Heart right ventricle (tissue), 16 donors: ENCODE results near the gene LMTK3. TPM values are rescaled to one million over a fixed set of nuclear protein-coding genes. Genes with fewer than 3 reads are reported as not detected.
A peak's percentile ranks its signal among the peaks of the same experiment; 100 is the strongest.

Source experiments
- ATAC-seq, 8 donors: fragments of 200-7000 bp; cut with Tn5 transposase; one replicate each; pipeline ENCODE4 v1.9.1; 2020; ENCODE audit warnings: mild to moderate bottlenecking in 8 of 8, moderate library complexity in 8 of 8, moderate number of reproducible peaks in 1 of 8
- DNase-seq, 2 donors: peaks; one replicate each; pipeline ENCODE4 v3.0.0-alpha.2; 2020
- H3K27ac ChIP-seq, 10 donors: fragments of 200-600 bp; sonication (generic) in 2 of 10; one replicate each; pipeline versions ENCODE4 v1.5.0 to v1.8.0; 2020 to 2022; ENCODE audit warnings: mild to moderate bottlenecking in 3 of 10
- H3K27me3 ChIP-seq, 7 donors: fragments of 200-600 bp; one replicate each; pipeline ENCODE4 v1.8.0; 2021 to 2022; ENCODE audit warnings: mild to moderate bottlenecking in 2 of 7
- H3K36me3 ChIP-seq, 9 donors: fragments of 200-600 bp; sonication (generic) in 1 of 9; one replicate each; pipeline versions ENCODE4 v1.5.0 to v1.8.0; 2020 to 2022; ENCODE audit warnings: mild to moderate bottlenecking in 2 of 9
- H3K4me1 ChIP-seq, 9 donors: fragments of 200-600 bp; sonication (generic) in 1 of 9; one replicate each; pipeline versions ENCODE4 v1.5.0 to v1.8.0; 2020 to 2022; ENCODE audit warnings: mild to moderate bottlenecking in 4 of 9
- H3K4me3 ChIP-seq, 10 donors: fragments of 200-600 bp; sonication (generic) in 2 of 10; one replicate each; pipeline versions ENCODE4 v1.5.0 to v1.8.0; 2020 to 2022; ENCODE audit warnings: mild to moderate bottlenecking in 7 of 10, moderate library complexity in 2 of 10
- H3K9me3 ChIP-seq, 11 donors: fragments of 200-600 bp in 10 of 11; sonication (generic) in 2 of 11; one replicate each; pipeline versions ENCODE4 v1.5.0 to v1.8.0; 2013 to 2022; ENCODE audit warnings: mild to moderate bottlenecking in 2 of 11, control low read depth in 1 of 11, moderate library complexity in 1 of 11
- WGBS, 2 donors: extraction: QIAGEN DNeasy Blood & Tissue Kit; methylation state at CpG; one replicate each; pipeline ENCODE4 v1.1.7; 2013; ENCODE audit warnings: inconsistent platforms in 1 of 2; 5-methylcytosine and 5-hydroxymethylcytosine counted together
- intact Hi-C, 10 donors: fragments of 100-400 bp; cut with DNase I; formaldehyde crosslinking; loops; one replicate each; pipeline versions ENCODE4 v1.11.1 to v1.14.2; 2022
- polyA plus RNA-seq, 2 donors: library from polyadenylated mRNA; stranded (reverse); fragments of 200-250 nt; gene quantifications; one replicate each; pipeline ENCODE4 v1.2.3, GENCODE V29; 2013
- total RNA-seq, 10 donors: library from RNA; stranded (reverse); fragmentation: NEBNext Ultra II Directional in 3 of 10; extraction: Animal tissue kit (Norgen Biotek cat#: 25700) in 3 of 10; gene quantifications; one replicate each; pipeline versions ENCODE4 v1.2.1 to v1.2.4, GENCODE V29; 2021 to 2023
- TF ChIP-seq, protein P1 (sequence below), 9 donors: fragments of 200-600 bp; sonication (generic) in 2 of 9; IDR thresholded peaks; one replicate each; pipeline versions ENCODE4 v1.5.0 to v1.8.0; 2021 to 2022; ENCODE audit warnings: antibody characterized with exemption in 9 of 9, mild to moderate bottlenecking in 5 of 9, moderate library complexity in 1 of 9
- donor health status: Arrhythmogenic right ventricular cardiomyopathy.
- donor health status: ischemic (EF 13 %, LVEDD 7.1; RV severe dilation, severe dysfunction).
- donor health status: healthy with polysubstance abuse.
- donor health status: DM: no; HTN: yes; CAD: no.
- donor health status: DM: no; HTN: no; CAD: no.
- donor health status: ischemic (EF 25% LVEDD 6.9; RV normal size, moderate dysfunction).
- donor health status: ischemic (EF 25% LVEDD 5.7; RV mildly dilated, moderate dysfunction).
- donor health status: healthy.
- donor health status: DM: yes; HTN: yes; CAD: no.
- donor health status: Ischemic cardiomyopathy.
- donor health status: ischemic (EF 35%, LVEDD 5.7; RV mildly dilated, moderate dysfunction).
- donor health status: nonischemic (EF 11% LVEDD 7.7; RV severe dilation, severe dysfunction).
- donor health status: DM: yes; HTN: yes; CAD: no.
- donor health status: PGD.
- donor health status: ischemic (EF 29% LVEDD 5.4; RV normal size, mild dysfunction).
- donor health status: nonischemic (EF 23%, LVEDD 6.1; RV moderate dilation, normal function).

Gene LMTK3
- total and polyA plus RNA-seq, 12 donors, result 0.12 to 1.5 (median 0.88) TPM

DNA sequence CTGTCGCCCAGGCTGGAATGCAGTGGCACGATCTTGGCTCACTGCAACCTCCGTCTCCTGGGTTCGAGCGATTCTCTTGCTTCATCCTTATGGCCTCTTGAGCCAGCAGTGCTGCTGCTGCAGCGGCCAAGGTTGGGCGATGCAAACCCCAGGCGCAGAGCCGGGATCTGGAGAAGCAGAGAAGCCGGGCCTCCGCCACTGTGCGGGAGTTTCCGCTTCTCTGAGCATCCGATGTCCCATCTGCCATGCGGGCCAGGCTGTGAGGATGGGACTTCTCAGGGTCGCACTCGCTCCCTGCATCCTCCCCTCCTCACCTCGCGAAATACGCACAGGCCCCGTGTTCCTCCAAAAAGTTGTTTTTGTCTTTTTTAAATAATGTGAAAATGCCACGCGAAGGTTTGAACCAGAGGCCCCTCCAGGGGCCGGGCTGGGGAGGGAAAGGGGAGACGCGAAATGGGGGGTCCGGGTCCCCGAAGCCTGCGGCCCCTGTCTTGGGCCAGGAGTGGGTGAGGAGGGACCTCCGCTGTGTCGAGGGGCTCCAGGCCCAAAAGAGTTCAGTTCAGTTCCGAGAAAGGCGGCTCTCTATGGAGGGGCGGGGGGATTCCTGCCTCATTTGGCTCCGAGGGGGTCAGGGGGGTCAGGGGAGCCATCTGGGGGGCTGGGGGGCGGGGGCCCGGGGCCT, 26.6 kb downstream of the LMTK3 start:
- Histone ChIP-seq H3K9me3 (no peaks in the 10 kb centered on the region), H3K4me1 (peaks cover 15 to 41% (median 23%) of the 10 kb centered on the region in 9 donors), H3K4me3 (no peak overlapping the region), H3K27ac (no peak overlapping the region), H3K27me3 (peaks cover 0 to 3% (median 0%) of the 10 kb centered on the region in 7 donors), H3K36me3 (no peaks in the 10 kb centered on the region)
- TF ChIP-seq, protein P1, sequence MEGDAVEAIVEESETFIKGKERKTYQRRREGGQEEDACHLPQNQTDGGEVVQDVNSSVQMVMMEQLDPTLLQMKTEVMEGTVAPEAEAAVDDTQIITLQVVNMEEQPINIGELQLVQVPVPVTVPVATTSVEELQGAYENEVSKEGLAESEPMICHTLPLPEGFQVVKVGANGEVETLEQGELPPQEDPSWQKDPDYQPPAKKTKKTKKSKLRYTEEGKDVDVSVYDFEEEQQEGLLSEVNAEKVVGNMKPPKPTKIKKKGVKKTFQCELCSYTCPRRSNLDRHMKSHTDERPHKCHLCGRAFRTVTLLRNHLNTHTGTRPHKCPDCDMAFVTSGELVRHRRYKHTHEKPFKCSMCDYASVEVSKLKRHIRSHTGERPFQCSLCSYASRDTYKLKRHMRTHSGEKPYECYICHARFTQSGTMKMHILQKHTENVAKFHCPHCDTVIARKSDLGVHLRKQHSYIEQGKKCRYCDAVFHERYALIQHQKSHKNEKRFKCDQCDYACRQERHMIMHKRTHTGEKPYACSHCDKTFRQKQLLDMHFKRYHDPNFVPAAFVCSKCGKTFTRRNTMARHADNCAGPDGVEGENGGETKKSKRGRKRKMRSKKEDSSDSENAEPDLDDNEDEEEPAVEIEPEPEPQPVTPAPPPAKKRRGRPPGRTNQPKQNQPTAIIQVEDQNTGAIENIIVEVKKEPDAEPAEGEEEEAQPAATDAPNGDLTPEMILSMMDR (IDR thresholded peaks at IDR 0.05), result no peak
- ATAC-seq (no peak), DNase-seq (no peak)
- 77 to 80% methylated on average over 37 of the region's 37 CpGs for WGBS, 2 donors
- intact Hi-C loops, result loop anchor here in 1 of 10 donors (5.0 kb wide), 1 partner anchor 97 kb away; no protein-coding TSS in a partner anchor

DNA sequence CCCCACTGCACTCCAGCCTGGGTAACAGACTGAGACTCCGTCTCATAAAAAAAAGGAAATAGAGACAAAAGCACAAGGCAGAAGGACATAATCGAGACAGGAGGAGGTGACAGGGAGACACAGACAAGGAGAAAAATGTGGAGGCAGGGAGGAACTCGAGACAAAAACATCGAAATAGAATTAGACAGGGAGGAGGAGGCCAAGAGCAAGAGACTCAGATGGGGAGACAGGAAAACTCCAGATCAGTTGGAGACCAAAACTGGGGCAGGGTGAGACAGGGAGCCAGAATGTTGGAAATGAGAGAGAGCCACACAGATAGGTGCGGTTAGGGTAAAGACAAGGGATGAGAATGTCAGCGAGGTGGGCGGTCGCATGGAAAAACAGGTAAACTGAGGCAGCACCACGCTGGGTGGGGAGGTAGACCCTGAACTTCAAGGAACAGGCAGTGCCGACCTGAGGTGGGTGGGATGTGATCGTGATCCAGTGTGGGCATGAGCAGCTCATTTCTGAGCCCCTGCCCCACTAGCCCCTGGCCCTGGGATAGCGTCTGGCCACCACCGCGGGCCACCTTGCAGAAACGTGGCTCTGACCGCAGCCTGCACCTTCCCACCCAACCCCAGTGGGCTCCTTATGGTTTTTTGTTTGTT, 27.3 kb downstream of the LMTK3 start:
- 83 to 85% methylated on average over 16 of the region's 16 CpGs for WGBS, 2 donors
- Histone ChIP-seq H3K27ac (no peak overlapping the region), H3K27me3 (no peaks in the 10 kb centered on the region), H3K36me3 (peaks cover 0 to 5% (median 0%) of the 10 kb centered on the region in 9 donors), H3K4me1 (peaks cover 15 to 42% (median 25%) of the 10 kb centered on the region in 9 donors), H3K4me3 (no peak overlapping the region), H3K9me3 (no peaks in the 10 kb centered on the region)
- ATAC-seq, result no peak
- no peak for DNase-seq
- TF ChIP-seq, protein P1 (IDR thresholded peaks at IDR 0.05), result no peak
- intact Hi-C loops, result no loop called here

DNA sequence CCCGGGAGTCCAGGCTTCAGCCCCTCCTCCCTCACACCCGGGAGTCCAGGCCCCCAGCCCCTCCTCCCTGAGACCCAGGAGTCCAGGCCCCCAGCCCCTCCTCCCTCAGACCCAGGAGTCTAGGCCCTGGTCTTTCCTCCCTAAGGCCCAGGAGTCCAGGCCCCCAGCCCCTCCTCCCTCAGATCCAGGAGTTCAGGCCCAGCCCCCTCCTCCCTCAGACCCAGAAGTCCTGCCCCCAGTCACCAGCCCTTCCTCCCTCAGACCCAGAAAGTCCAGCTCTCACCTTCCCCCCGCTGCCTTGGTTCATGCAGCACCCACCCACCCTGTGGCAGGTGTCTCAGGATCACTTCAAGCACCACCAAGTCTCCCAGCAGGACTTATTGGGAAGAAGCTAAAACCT, 28.3 kb downstream of the LMTK3 start:
- Histone ChIP-seq H3K27me3 (no peaks in the 10 kb centered on the region), H3K9me3 (no peaks in the 10 kb centered on the region), H3K4me3 (no peak overlapping the region), H3K36me3 (peaks cover 0 to 14% (median 0%) of the 10 kb centered on the region in 9 donors), H3K27ac (no peak overlapping the region), H3K4me1 (peaks cover 15 to 38% (median 25%) of the 10 kb centered on the region in 9 donors)
- WGBS, 2 donors, result 41 to 42% methylated on average over 3 of the region's 3 CpGs
- intact Hi-C loops, result no loop called here
- TF ChIP-seq, protein P1 (IDR thresholded peaks at IDR 0.05), result no peak
- ATAC-seq, result no peak
- DNase-seq, result no peak

DNA sequence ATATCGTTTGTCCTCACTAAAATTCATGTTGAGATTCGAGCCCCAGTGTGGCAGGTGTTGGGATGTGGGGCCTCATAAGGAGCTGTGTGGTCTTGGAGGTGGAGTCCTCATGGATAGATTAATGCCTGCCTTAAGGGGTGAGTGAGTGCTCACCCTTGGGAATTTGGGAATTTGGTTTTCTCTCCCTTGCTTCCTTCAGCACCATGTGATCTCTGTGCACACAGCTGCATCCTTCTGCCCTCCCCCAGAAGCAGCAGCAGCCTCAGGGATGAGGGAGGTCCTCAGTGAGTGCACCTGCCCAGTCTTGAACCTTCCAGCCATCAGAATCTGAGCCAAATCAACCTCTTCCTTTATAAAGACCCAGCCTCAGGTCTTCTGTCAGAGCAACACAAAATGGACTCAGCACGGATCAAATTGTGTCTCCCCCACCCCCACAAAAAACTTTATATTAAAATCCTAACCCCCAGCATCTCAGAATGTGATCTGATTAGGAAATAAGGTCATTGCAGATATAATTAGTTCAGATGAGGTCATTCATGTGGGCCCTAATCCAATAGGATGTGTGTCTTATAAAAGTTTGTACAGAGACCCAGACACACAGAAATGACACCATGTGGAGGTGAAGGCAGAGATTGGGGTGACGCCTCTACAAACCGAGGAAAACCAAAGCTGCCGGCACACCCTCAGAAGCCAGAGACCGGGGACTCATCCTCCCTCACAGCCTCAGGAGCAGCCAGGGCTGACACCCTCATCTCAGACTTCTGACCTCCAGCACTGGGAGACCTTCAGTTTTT, 29.6 kb downstream of the LMTK3 start:
- intact Hi-C loops, result no loop called here
- Histone ChIP-seq H3K36me3 (peaks cover 0 to 27% (median 6%) of the 10 kb centered on the region in 9 donors), H3K4me1 (peaks cover 15 to 27% (median 20%) of the 10 kb centered on the region in 9 donors), H3K9me3 (no peaks in the 10 kb centered on the region), H3K27ac (peak overlapping the region in 6 of 10 donors; percentile 9 to 98 (median 60)), H3K4me3 (no peak overlapping the region), H3K27me3 (no peaks in the 10 kb centered on the region)
- TF ChIP-seq, protein P1 (IDR thresholded peaks at IDR 0.05), result no peak
- WGBS, 2 donors, result 45 to 53% methylated on average over 7 of the region's 7 CpGs
- DNase-seq (no peak), ATAC-seq (peak in 1 of 8 donors; percentile 9)
